Left lobe of liver (tissue), 2 donors: ENCODE measurements around the gene CPZ. TPM values are rescaled to one million over a fixed set of nuclear protein-coding genes. Genes with fewer than 3 reads are reported as not detected.
"Not testable (repeated sequence)": the region's sequence is repeated elsewhere in the genome, so short reads cannot be mapped to it uniquely, and the experiment has no call there.

Experiments used
- ATAC-seq: fragments of 200-7000 bp; cut with Tn5 transposase; one replicate; pipeline ENCODE4 v1.9.1; 2020; ENCODE audit warnings: mild to moderate bottlenecking, moderate library complexity
- DNase-seq: peaks from one replicate; pipeline ENCODE4 v3.0.0-alpha.2; 2020; ENCODE audit warnings: low spot score
- total RNA-seq: library from RNA; stranded (reverse); gene quantifications from one replicate; pipeline ENCODE4 v1.2.1, GENCODE V29; 2021
- donor health status: DM: no; HTN: no; CAD: no; lungs with moderate emphysema.
- donor health status: DM: no; HTN: yes; CAD: no.

CPZ gene
- total RNA-seq, 1 donor from 2014 or later = 0.45 TPM

DNA sequence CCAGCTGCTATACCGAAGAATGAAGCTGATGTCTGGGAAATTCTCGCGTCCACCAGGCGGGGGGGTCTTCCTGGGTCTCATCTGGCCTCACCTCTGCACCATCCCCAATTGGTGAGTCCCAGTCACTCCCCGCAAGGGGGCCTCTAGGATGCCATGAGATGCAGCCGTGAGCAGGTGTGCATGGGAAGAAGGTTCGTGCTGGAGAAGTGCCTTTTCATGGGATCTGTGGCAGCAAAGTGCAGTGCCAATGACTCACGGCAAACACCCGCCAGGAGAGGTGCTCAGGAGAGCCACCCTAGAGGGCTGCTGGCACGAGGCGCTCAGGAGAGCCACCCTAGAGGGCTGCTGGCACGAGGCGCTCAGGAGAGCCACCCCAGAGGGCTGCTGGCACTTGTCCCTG, 55.1 kb downstream of the CPZ start:
- ATAC-seq (no peak), DNase-seq (peak; percentile 23)

DNA sequence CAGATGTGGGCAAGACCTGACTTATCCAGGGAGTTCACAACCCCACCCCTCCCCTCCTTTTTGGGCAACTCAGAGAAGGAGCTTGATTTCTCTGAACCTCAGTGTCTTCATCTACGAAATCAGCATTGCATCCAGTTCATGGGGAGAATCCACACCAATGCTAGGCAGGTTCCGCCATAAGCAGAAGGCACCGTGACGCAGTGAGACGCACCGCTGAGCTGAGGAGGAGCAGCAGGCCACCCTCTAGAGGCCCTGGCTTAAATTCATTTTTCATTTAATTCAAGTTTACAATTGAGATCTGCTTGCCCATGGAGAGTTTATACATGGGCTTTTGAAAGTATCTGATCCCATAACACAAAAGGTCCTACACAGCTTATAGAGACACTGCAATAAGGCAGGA, 55.7 kb downstream of the CPZ start:
- ATAC-seq (no peak), DNase-seq (no peak)

DNA sequence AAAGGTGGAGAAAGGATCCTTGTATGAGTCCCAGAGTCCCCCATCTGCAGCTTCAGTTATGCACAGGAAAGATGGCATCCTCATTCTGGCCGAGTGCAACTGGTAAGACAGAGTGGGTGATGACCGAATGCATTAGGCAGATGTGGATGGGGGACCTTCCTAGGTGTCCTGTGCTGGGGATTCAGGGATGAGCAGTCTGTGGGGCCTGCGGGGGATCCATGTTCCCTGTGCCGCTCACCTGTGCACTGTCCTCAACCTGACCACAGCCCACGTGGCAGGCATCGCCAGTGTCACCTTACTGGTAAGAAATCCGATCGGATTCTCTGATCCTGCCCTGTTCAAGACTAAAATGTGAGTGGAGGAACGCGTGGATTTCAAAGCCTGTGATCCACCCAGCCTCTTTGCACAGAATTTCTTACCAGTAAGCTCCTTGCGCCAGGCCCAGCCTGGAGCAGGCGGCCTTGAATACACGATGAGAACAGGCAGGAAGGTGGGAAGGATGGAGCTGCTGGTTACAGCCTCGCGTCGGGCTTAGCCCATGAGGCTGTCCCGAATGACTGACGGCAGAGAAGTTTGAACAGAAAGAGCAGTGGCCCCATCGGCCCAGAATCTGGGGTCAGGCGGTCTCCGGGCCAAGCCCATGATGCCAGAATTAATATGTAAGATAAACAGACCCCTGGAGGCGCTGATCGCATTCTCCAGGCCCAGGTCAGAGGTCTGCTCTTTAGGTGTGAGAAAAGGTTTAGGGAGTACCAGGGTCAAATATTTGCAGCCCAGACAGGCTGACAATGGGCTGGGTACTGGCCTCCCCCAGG, 56.5 kb downstream of the CPZ start:
- DNase-seq (peak; percentile 28), ATAC-seq (no peak)

DNA sequence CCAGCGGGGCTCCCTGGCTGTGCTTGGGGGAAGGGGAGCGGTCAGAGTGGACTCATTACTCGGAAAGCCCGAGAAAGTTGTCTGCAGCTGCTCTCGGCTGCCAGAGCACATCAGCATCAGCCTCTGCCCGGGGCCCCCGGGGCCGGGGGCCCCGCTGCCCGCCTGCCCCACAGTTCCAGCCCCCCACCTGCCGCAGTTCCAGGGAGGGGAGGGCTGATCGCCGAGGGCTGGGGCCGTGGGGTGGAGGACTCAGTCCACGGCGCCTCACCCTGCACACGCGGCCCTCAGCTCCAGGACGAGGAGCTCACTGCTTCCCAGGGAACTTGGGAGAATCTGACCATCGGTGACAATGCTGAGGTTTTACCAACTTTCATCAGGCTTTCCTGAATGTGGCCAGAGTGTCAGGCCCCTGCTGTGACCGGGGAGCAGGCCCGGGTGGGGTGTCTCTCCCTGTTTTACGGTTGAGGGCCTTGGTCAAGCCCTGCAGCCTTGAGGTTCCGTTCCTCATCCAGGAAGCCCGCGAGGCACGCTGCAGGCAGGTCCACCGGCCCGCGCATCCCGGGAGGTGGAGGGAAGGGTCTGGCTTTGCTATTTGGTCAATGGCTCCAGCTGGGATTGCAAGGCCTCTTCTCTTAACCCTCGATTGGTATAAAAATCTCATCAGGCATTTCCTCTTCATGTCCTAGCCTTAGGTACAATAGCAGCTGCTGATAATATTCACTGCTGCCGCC, 57.2 kb downstream of the CPZ start:
- ATAC-seq (no peak), DNase-seq (peak; percentile 24)

DNA sequence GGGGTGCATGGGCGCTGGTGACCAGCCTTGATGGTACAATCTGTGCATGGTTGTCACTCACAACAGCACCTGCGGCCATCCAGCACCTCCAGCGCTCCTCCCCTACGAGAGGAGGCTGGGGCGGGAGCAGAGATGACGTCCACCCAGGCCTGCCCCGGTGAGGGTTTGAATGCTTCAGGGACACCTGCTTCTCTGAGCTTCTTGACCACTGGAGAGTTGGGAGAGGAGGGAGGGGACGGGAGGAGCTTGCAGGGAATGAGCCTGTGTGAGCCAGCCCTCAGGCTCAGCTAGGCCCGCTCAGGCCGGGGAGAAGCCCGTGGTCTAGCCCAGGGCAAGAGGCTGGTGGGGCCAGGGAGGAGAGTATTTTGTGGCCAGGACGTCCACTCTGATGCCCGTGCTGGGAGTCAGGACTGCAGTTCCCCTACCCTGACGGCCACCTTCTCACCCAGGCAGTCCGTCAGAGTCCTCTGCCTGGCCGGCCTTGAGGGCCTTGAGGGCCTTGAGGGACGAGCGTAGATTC, 59.2 kb downstream of the CPZ start:
- no peak for DNase-seq

DNA sequence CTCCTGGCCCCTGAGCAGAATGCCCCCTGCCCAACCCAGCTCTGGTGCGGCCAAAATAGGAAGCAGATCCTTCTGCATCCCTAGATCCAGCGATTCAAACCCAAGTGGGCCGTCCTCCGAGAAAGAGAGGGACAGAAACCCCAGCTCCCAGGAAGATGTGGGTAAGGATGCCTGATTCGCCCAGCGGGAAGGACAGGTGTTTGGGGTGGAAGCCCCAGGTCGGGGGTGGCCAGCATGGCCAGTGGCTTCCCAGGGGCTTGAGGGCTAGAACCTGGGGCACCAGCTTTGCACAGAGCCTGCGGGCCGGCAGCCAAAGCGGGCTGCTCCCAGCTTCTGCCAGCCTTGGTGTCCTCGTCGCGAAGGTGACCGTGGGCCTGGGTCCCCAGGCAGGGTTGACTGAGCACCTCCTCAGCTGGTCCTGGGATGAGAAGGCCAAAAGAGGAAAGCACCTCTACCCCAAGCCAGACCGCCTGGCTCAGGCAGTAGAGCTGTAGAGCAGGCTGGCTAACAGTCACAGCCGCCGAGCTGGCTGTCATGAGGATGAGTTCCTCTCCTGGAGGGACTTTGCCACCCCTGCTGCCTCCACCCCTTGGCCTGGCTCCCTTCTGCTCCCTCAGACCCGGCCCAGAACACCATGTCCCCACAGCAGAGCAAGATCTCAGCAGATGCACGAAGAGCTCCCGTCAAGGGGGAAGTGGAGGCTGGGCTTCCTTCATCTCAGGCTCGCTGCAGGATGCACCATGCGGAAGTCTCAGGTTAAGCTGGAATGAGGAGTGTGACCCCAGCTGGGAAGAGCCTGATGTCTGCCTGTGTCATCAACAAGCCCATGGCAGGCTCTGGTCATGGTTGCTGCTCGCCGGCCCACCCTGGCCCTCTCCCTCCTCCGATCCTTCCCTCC, 59.9 kb downstream of the CPZ start:
- ATAC-seq (no peak), DNase-seq (peak; percentile 36)

More for the DNA sequence above, 59.2 kb downstream of the CPZ start:
- ATAC-seq = no peak

DNA sequence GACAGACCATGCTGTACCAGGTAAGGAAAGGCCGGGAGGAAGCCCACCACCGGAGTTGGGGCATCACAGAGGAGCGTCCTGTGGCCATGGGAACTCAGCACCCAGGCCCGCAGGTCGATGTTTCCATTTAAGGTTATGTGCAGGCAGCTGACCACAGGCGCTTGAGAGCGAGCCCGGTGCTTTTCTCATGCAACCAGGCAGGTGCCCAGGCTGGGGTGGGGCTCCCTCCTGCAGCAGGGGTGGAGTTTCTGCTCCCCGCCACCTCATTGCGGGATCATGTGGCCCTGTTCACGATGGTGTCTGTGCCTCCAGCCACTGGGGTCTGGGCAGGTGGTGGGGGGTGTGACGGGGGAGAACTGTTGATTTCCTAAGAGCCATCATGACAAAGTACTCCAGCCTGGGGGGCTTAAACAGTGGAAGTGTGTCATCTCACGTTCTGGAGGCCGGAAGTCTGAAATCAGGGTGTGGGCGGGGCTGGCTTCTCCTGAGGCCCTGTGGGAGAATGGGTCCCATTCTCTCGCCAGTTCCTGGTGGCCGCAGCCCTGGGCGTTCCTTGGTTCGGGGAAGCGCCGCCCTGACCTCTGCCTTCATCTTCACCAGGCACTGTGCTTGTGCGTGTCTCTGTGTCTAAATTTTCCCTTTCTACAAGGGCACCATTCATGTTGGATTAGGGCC, 60.9 kb downstream of the CPZ start:
- no peak for ATAC-seq
- DNase-seq = peak; percentile 24

DNA sequence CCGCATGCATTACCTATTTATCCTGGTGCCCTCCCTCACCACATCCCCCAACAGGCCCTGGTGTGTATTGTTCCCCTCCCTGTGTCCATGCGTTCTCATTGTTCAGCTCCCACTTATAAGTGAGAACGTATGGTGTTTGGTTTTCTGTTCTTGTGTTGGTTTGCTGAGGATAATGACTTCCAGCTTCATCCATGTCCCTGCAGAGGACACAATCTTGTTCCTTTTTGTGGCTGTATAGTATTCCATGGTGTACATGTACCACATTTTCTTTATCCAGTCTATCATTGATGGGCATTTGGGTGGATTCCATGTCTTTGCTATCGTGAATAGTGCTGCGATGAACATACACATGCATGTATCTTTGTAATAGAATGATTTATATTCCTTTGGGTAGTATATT, 61.6 kb downstream of the CPZ start:
- DNase-seq, ATAC-seq: not testable (repeated sequence)

DNA sequence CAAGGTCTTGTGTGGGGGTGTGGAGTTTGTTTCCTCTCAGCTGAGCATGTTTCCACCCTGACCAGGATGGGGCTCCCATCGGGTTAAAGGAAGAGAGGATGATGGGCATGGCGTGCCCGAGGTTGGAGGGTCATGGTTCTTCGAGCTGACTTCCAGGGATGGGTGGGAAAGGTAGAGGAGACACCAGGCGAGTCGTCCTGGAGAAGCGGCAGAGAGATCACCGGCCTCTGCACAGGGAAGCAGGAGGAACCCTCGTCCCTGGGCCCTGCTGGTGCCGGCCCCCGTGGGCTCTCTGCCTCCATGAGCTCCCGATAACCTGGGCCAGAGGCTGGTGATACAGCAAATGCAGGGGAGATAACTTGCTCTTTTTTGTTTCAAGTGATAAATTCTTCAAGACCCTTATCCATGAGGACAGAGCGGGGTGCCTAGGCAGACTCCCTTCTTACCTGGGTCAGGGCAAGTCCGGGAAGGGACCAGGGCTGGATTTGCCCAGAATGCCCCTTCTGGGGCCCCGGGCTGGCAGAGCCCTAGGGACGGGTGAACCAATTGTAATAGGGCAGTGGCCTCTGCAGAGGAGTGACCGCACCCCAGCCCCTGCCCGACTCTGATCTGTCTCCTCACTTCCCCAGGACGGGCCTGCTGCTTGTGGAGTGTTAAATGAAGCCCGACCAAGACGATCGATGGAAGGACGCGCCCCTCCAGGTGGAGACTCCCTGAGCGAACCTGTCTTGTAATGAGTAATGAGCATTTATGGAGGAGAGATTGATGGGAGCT, 63.0 kb downstream of the CPZ start:
- DNase-seq = no peak

DNA sequence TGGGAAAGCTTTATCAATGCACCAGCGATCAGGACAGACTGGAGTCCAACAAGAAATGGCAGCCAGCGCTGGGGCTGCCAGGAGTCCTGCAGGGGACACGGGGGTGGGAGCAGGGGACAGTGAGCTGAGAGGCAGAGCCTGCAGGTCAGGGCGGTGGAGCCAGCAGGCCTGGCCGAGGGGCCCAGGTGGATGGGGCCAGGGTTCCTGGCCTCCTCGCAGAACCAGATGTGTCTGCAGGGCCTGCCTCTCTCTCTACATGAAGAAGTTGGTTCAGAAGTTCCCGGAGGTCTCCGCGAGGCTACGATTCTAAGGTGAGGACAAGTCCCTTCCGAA, 63.6 kb downstream of the CPZ start:
- DNase-seq = no peak
- no peak for ATAC-seq

More for the DNA sequence above, 63.0 kb downstream of the CPZ start:
- ATAC-seq = no peak

DNA sequence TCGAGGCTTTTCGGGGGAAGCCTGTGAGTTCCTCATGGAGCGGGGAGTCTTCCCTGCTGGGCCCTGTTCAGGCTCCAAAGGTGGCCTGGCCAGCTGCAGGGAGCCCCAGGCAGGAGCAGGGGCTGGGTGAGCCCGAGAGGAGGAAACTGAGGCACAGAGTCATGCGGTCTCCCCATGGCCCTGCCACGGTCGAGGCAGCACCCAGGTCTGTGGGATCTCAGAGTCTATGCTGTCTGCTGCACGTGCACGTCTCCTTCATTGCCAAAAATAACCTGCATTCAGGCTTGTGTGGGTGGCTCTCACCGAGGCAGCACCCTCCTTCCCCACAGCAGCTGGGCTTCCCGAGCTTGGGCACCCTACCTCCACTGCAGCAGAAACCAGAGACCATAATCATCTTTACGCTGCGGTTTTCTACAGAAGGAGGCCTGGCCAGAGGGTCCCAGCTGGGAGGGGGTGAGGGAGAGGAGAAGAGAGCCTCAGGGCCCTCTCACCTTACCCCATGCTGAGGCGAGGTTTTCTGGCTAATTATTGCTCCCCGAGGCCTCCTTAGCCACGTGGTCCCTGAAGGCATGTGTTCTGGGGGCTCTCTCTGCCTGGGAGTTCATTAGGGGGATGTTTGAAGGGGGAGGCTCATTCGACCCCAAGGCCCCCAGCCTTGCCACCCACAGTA, 64.3 kb downstream of the CPZ start:
- ATAC-seq (no peak), DNase-seq (no peak)

DNA sequence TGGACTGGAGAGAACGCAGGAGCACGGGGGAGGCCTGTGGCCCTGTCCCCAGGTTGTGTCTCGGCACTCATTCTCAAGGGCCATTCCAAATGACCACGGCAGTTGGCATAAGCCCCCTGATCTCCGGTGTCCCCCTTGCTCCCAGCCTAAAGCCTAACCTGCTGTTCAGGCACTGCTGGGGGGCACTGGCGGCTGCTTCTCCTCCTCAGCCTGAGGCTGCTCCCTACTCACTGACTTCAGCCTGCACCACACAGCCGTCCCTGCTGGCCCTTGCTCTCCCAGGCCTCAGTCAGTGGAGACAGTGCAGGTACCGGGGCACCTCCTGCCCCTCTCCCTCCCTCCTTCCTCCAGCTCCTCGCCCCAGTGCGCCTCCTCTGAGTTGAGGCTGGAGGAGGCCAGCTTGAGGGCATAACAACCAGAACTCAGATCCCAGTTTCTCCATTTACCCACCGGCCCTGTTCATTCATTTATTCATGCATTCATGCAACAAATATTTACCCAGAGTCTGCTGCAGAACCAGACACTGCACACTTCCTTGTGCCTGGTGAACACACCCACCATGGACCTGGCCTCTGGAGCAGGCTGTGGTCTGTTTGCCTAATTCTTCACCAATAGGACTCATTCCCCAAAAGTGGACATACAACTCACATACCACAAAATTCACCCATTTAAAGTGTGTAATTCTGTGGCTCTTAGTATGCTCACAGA, 65.0 kb downstream of the CPZ start:
- ATAC-seq (no peak), DNase-seq (no peak)

DNA sequence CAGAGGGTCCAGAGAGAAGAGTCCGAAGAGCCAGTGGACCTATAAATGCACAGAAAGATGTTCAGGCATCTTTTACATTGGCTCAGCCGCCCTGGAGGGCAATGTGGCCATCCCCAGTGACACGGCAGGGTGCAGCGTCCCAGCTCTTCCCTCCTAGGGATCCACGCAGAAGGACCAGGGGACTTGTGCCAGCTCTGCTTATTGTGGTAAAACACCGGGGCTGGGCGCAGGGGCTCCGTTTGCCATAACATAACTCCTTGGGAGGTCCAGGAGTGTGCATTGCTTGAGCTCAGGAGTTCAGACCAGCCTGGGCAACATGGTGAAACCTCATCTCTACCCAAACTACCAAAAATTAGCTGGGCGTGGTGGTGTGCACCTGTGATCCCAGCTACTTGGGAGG, 70.2 kb downstream of the CPZ start:
- ATAC-seq (no peak), DNase-seq (no peak)

DNA sequence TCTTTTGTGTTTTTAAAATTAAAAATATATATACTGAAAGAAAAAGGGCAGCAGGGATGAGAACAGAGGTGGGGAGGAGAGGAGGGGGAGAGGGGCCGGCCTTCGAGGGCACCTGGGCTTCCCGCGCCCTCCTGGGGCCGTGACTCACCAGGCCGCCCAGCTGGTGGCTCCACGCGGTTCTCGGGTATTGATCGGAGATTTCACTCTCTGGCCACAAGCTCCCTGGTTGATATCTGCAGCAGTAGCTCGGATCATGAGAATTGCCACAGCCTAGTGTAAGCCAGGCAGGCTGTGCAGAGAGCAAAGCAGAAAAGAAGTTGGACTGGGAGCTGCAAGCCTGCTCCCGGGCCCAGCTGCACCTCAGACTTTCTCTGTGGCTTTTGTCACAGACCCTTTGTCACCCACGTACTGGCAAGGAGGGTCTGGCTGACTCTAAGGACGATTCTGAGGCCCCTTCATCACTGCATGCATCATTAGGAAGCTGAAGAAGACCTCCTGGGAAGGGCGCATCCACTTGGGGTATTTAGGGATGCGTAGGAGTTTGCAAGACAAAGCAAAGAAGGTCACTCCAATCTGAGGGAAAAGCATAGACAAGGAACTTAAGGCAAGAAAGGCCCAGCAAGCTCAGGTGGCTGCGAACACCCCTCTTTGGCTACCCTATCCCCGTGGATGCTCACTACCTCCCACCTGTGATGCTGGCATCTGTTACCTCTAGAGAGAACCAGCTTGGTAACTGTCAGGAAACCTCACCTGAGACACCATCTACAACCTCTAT, 71.7 kb downstream of the CPZ start:
- ATAC-seq = no peak
- DNase-seq = no peak

DNA sequence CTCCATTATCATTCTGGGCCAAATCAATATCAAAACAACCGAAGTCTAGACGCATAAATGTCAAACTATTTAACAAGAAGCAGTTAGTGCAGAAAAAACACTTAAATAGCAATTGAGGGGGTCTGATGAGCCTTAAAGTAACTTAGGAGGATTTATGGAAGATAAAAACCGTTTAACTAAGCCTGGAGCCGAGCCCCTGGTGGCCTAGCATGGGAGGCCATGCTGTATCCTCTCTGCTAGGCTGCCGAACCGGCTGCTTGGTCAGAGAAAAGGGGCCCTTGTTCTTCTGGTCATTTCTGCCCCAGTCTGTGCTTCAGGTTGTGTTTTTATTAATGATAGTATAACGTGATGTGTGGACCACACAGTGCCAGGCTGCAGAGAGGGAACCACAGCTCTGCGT, 72.4 kb downstream of the CPZ start:
- no peak for DNase-seq

DNA sequence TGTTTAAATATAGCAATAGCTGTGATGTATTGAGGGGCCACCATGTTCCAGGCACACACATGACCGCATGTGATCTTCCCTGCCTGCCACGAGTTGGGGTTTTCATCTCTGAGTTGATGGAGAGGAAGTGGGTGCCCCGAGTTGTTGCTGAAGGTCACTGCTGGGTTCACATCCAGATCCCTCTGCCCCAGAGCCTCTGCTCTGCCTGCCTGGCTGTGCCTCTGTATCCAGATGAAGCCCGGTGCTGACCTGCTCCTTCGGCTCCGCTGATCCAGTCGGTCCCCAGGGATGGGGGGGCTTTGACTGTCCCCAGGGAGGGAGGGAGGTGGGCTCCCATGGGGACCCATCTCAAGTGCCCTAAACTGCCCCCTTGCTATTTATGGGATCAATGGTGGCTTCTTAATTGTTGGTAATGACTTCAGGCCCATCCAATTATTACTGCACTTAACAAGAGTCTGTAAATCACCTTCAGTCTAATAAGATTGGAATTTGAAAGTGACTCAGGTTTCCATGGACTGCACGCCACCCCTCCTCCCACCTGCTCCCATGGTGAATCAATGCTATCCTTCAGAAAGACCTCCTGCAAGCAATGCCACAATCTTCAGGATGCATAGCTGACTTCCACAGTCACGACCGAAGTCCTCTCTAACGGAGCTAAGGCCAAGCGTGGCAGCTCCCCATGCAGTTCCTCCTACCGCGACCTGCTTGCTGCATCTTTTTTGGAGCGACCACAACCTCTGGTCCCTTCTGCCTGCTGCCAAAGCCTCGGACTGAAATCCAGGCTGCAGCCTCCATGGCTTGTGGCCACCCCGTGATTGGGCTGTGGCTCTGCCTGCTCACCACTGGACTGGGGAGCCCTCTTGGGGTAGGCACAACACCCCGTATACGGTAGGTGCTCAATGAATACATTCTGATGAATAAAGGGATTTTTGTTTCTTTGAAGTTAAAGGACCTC, 73.1 kb downstream of the CPZ start:
- ATAC-seq = no peak
- no peak for DNase-seq

More for the DNA sequence above, 72.4 kb downstream of the CPZ start:
- ATAC-seq = no peak

DNA sequence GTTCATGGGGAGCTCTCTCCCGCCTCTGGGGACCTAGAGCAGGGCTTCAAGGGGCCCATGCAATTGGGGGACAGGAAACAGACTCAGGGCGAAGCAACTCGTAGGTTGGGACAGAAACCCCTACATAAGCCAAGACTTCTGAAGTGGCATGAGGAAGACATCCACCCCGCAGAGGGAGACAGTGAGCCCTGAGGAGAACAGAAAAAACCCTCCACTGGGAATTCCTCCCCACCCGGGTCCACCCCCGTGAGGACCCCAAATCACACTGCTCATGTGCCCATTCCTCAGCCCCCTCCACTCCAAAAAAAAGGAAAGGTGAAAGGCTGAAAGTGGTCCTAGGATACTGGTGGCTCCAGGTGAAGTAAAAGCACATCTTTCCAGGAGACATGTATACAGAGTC, 74.0 kb downstream of the CPZ start:
- DNase-seq = no peak
- no peak for ATAC-seq
